PC-3 (cell line): ENCODE data around the gene ARHGAP27.
"Not testable (repeated sequence)": the region's sequence is repeated elsewhere in the genome, so short reads cannot be mapped to it uniquely, and the experiment has no call there.

Experiments
- CTCF ChIP-seq: fragments of 300-600 bp; sonication (generic); conservative IDR thresholded peaks from 2 replicates; pipeline ENCODE4 v1.5.1; 2017; ENCODE audit warnings: antibody characterized with exemption, low read depth, mild to moderate bottlenecking, low read length
- EZH2 ChIP-seq: fragments of 300-600 bp; sonication (generic); IDR thresholded peaks from one replicate; pipeline ENCODE4 v1.6.1; 2017; ENCODE audit warnings: antibody characterized with exemption, mild to moderate bottlenecking, low read length; ENCODE audit not compliant: unreplicated experiment

GRCh38 chr17:45449708-45450329 lies 17.1 kb upstream of the ARHGAP27 start:
- not testable (repeated sequence) for TF ChIP-seq CTCF, EZH2
